HUES6 (cell line): ENCODE measurements around the gene ZNF804B.

Source experiments
- H3K27ac ChIP-seq: 2 replicates; pipeline ENCODE4 v1.7.0; 2013; ENCODE audit warnings: low read depth, mild to moderate bottlenecking, low read length, inconsistent platforms
- H3K27me3 ChIP-seq: 2 replicates; pipeline ENCODE4 v1.6.1; 2013; ENCODE audit warnings: low read length; ENCODE audit not compliant: control insufficient read depth, insufficient read depth
- H3K36me3 ChIP-seq: 2 replicates; pipeline ENCODE4 v1.6.1; 2013; ENCODE audit warnings: low read length; ENCODE audit not compliant: control insufficient read depth, insufficient read depth
- H3K4me1 ChIP-seq: 2 replicates; pipeline ENCODE4 v1.6.1; 2013; ENCODE audit warnings: low read length; ENCODE audit not compliant: control insufficient read depth, insufficient read depth
- H3K4me3 ChIP-seq: 2 replicates; pipeline ENCODE4 v1.5.1; 2013; ENCODE audit warnings: low read depth, low read length
- H3K9ac ChIP-seq: one replicate; pipeline ENCODE4 v1.6.1; 2013; ENCODE audit warnings: mild to moderate bottlenecking, low read length
- H3K9me3 ChIP-seq: 2 replicates; pipeline ENCODE4 v1.6.1; 2013; ENCODE audit warnings: low read depth, low read length; ENCODE audit not compliant: control insufficient read depth, insufficient read depth

ZNF804B gene

GRCh38 chr7:89264126-89264525, 504.6 kb downstream of the ZNF804B start:
- Histone ChIP-seq H3K27me3 (no peaks in the 10 kb centered on the region), H3K4me3 (no peak overlapping the region), H3K9ac (no peak overlapping the region), H3K9me3 (no peaks in the 10 kb centered on the region), H3K4me1 (no peaks in the 10 kb centered on the region), H3K36me3 (no peaks in the 10 kb centered on the region), H3K27ac (no peak overlapping the region)

GRCh38 chr7:89265631-89266030, 506.1 kb downstream of the ZNF804B start:
- Histone ChIP-seq H3K36me3 (no peaks in the 10 kb centered on the region), H3K9ac (no peak overlapping the region), H3K4me1 (no peaks in the 10 kb centered on the region), H3K27ac (no peak overlapping the region), H3K27me3 (no peaks in the 10 kb centered on the region), H3K9me3 (no peaks in the 10 kb centered on the region), H3K4me3 (no peak overlapping the region)

DNA sequence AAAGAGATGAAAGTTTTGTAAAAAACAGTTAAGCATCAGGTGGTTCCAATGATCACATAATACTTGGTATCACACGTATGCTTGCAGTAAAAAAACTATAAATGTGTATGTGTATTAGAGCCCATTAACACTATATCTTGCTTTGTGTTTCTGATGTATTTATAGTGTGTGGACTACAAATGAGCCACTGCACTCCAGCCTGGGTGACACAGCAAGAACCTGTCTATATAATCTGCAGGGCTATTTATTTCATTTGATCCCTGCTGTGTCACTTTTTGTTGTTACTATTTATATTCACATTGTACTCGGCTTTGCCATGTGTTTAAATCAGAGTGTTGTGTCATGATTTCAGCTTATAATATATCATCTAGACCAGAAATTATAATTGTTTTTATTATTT, 523.8 kb downstream of the ZNF804B start:
- H3K4me3 ChIP-seq = no peak overlapping the region
- no peaks in the 10 kb centered on the region for H3K36me3 ChIP-seq
- H3K4me1 ChIP-seq = no peaks in the 10 kb centered on the region
- no peak overlapping the region for H3K9ac ChIP-seq
- H3K9me3 ChIP-seq = no peaks in the 10 kb centered on the region
- no peak overlapping the region for H3K27ac ChIP-seq
- no peaks in the 10 kb centered on the region for H3K27me3 ChIP-seq

- Histone ChIP-seq H3K9ac (no peak overlapping the region), H3K4me1 (no peaks in the 10 kb centered on the region), H3K9me3 (no peaks in the 10 kb centered on the region), H3K27me3 (no peaks in the 10 kb centered on the region), H3K4me3 (no peak overlapping the region), H3K36me3 (no peaks in the 10 kb centered on the region), H3K27ac (no peak overlapping the region)
Observed at GRCh38 chr7:89308535-89308934, 549.0 kb downstream of the ZNF804B start.

DNA sequence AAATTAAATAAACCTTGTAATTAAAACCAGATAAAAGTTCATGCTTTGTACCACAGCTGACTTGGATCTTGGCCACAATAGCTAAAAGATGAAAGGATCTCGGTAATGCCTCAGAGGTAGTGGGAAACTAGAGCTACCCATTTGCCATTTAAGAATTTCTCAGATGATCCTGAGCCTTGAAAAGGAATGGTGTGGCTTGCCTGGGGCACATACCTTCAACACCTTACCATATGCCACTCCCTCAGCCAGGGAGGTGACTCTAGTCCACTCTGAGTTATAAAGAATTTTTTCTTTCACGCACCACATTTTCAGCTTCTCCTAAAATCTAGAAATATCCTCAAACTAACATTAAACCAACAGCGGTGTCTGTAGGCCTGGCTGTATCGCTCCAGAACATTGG, 552.4 kb downstream of the ZNF804B start:
- H3K27me3 ChIP-seq = no peaks in the 10 kb centered on the region
- peaks cover 5% of the 10 kb centered on the region; the same call in 1 of the 2 replicates for H3K9me3 ChIP-seq
- no peak overlapping the region for H3K4me3 ChIP-seq
- H3K4me1 ChIP-seq = no peaks in the 10 kb centered on the region
- H3K27ac ChIP-seq = no peak overlapping the region
- no peaks in the 10 kb centered on the region for H3K36me3 ChIP-seq
- no peak overlapping the region for H3K9ac ChIP-seq

GRCh38 chr7:89312551-89312950, 553.1 kb downstream of the ZNF804B start:
- Histone ChIP-seq H3K27me3 (no peaks in the 10 kb centered on the region), H3K27ac (no peak overlapping the region), H3K9ac (no peak overlapping the region), H3K4me1 (no peaks in the 10 kb centered on the region), H3K36me3 (no peaks in the 10 kb centered on the region), H3K4me3 (no peak overlapping the region), H3K9me3 (peaks cover 5% of the 10 kb centered on the region; the same call in 1 of the 2 replicates)

- Histone ChIP-seq H3K36me3 (no peaks in the 10 kb centered on the region), H3K4me3 (no peak overlapping the region), H3K9ac (no peak overlapping the region), H3K27me3 (no peaks in the 10 kb centered on the region), H3K27ac (no peak overlapping the region), H3K4me1 (no peaks in the 10 kb centered on the region), H3K9me3 (peaks cover 5% of the 10 kb centered on the region; the same call in 1 of the 2 replicates)
Observed at GRCh38 chr7:89316584-89317251, 557.2 kb downstream of the ZNF804B start.

GRCh38 chr7:89332026-89332425, 572.5 kb downstream of the ZNF804B start:
- H3K27ac ChIP-seq = no peak overlapping the region
- H3K9ac ChIP-seq = no peak overlapping the region
- H3K36me3 ChIP-seq = no peaks in the 10 kb centered on the region
- no peak overlapping the region for H3K4me3 ChIP-seq
- no peaks in the 10 kb centered on the region for H3K9me3 ChIP-seq
- H3K27me3 ChIP-seq = no peaks in the 10 kb centered on the region
- H3K4me1 ChIP-seq = peaks cover 5% of the 10 kb centered on the region; the same call in 1 of the 2 replicates

GRCh38 chr7:89334797-89335196, 575.3 kb downstream of the ZNF804B start:
- Histone ChIP-seq H3K27ac (no peak overlapping the region), H3K36me3 (no peaks in the 10 kb centered on the region), H3K4me3 (no peak overlapping the region), H3K27me3 (no peaks in the 10 kb centered on the region), H3K4me1 (peaks cover 5% of the 10 kb centered on the region; the same call in 1 of the 2 replicates), H3K9ac (no peak overlapping the region), H3K9me3 (no peaks in the 10 kb centered on the region)

- H3K27me3 ChIP-seq = no peaks in the 10 kb centered on the region
Observed at GRCh38 chr7:89335490-89335889, 576.0 kb downstream of the ZNF804B start.

DNA sequence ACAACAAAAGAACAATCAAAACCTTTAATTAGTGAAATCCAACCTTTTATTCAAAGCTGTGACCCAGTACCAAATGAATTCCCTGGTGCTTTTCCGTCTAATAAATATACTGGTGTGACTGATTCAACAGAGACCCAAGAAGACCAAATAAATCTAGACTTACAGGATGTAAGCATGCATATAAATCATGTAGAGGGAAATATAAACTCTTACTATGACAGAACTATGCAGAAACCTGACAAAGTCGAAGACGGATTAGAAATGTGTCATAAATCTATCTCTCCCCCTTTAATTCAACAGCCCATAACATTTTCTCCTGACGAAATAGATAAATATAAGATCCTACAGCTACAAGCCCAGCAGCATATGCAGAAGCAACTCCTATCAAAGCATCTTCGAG, 576.6 kb downstream of the ZNF804B start:
- H3K9ac ChIP-seq = no peak overlapping the region
- no peaks in the 10 kb centered on the region for H3K9me3 ChIP-seq
- no peaks in the 10 kb centered on the region for H3K36me3 ChIP-seq
- no peaks in the 10 kb centered on the region for H3K27me3 ChIP-seq
- peaks cover 5% of the 10 kb centered on the region; the same call in 1 of the 2 replicates for H3K4me1 ChIP-seq
- no peak overlapping the region for H3K27ac ChIP-seq
- no peak overlapping the region for H3K4me3 ChIP-seq

More at GRCh38 chr7:89335490-89335889, 576.0 kb downstream of the ZNF804B start:
- Histone ChIP-seq H3K9me3 (no peaks in the 10 kb centered on the region), H3K36me3 (no peaks in the 10 kb centered on the region), H3K9ac (no peak overlapping the region), H3K27ac (no peak overlapping the region), H3K4me1 (peaks cover 5% of the 10 kb centered on the region; the same call in 1 of the 2 replicates), H3K4me3 (no peak overlapping the region)
